Nephron progenitor cell (in vitro differentiated cells): Measurements from ENCODE around the gene B3GAT1.

Experiments used
- DNase-seq: peaks from one replicate; pipeline ENCODE4 v3.0.0; 2021
- H3K27ac Mint-ChIP-seq: 2 replicates; pipeline ENCODE4 v1.8.0; 2021; ENCODE audit warnings: mild to moderate bottlenecking, moderate library complexity, mixed read lengths
- H3K27me3 Mint-ChIP-seq: 2 replicates; pipeline ENCODE4 v1.8.0; 2021; ENCODE audit warnings: mild to moderate bottlenecking, low read depth, mixed read lengths; ENCODE audit not compliant: poor library complexity
- H3K36me3 Mint-ChIP-seq: 2 replicates; pipeline ENCODE4 v1.8.0; 2021; ENCODE audit warnings: low read depth, mixed read lengths
- H3K4me1 Mint-ChIP-seq: 2 replicates; pipeline ENCODE4 v1.8.0; 2021; ENCODE audit warnings: mixed read lengths
- H3K4me3 Mint-ChIP-seq: 2 replicates; pipeline ENCODE4 v1.8.0; 2021; ENCODE audit warnings: mild to moderate bottlenecking, moderate library complexity, mixed read lengths
- H3K9me3 Mint-ChIP-seq: 2 replicates; pipeline ENCODE4 v1.8.0; 2021; ENCODE audit warnings: mild to moderate bottlenecking, moderate library complexity, mixed read lengths
- TF ChIP-seq, protein P1 (sequence below): fragments of 200-600 bp; sonication (generic); IDR thresholded peaks from 2 replicates; pipeline ENCODE4 v1.5.0; 2021; ENCODE audit warnings: antibody characterized with exemption

B3GAT1 gene

DNA sequence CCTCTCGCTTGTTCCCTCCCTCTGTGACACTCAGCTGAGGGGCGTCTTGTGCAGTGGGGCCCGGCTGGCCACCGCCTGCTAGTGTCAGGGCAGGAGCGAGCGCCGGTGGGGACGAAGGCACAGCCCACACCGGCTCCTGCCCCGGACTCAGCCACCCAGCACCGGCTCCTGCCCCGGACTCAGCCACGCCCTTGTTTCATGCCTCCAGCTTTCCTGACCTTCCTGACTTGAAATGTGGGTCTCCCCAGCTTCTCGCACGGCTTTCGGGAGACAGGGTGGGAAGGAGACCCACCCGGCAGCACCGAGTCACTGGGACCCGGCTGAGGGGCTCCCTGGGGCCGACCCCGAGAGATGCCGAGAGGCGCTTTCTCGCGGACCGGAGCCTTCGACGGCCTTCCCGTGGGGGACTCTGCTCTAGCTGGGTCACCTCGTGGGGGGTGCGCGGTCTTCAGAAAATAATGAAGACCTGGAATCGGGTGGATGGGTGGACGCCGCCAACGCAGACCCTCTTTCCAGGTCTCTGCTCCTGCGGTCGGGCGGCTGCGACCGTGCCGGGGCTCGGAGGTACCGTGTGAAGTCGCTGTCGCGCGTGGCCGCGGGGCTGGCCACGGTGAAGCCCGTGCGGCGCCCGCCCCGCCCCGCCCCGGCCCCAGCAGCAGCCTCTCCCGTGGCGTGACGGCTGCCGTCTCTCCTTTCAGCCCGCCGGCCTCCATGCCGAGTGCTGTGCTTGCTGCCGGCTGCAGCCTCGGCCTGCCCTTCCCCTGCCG lies 70.1 kb downstream of the B3GAT1 start:
- H3K4me3 Mint-ChIP-seq, result no peak overlapping the region
- H3K27me3 Mint-ChIP-seq, result peaks cover 23% of the 10 kb centered on the region
- no peak overlapping the region for H3K27ac Mint-ChIP-seq
- H3K9me3 Mint-ChIP-seq, result no peaks in the 10 kb centered on the region
- H3K36me3 Mint-ChIP-seq, result no peaks in the 10 kb centered on the region
- TF ChIP-seq, protein P1, sequence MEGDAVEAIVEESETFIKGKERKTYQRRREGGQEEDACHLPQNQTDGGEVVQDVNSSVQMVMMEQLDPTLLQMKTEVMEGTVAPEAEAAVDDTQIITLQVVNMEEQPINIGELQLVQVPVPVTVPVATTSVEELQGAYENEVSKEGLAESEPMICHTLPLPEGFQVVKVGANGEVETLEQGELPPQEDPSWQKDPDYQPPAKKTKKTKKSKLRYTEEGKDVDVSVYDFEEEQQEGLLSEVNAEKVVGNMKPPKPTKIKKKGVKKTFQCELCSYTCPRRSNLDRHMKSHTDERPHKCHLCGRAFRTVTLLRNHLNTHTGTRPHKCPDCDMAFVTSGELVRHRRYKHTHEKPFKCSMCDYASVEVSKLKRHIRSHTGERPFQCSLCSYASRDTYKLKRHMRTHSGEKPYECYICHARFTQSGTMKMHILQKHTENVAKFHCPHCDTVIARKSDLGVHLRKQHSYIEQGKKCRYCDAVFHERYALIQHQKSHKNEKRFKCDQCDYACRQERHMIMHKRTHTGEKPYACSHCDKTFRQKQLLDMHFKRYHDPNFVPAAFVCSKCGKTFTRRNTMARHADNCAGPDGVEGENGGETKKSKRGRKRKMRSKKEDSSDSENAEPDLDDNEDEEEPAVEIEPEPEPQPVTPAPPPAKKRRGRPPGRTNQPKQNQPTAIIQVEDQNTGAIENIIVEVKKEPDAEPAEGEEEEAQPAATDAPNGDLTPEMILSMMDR, result no peak
- DNase-seq, result no peak
- H3K4me1 Mint-ChIP-seq, result no peaks in the 10 kb centered on the region

DNA sequence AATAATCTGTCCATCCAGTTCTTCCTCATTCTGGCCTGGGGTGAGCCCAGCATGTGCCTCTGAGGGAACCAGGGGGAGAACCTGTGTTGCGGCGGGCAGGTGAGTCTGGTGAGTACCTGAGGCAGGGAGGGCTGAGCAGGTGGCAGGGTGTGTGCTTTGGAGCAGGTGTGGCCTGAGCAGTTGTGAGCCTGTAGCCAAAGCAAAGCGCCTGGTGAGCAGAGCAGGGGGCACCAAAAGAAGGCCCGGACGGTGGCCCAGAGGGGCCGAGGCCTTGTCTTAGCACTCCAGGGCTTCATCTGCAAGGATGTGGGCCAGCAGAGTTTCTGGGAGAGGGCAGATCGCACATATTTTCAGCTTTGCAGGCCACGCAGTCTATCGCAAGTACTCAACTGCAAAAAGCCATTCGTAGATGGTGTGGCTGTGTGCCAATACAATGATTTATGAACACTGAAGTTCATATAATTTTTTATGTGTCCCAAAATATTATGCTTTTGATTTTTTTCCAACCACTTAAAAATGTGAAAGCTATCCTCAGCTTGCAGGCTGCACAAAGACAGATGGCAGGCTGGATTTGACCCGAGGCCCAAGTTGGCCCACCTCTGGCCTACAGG lies 71.6 kb downstream of the B3GAT1 start:
- Mint-ChIP-seq H3K4me3 (no peak overlapping the region), H3K4me1 (no peaks in the 10 kb centered on the region), H3K27ac (no peak overlapping the region), H3K9me3 (no peaks in the 10 kb centered on the region), H3K36me3 (no peaks in the 10 kb centered on the region), H3K27me3 (peaks cover 27% of the 10 kb centered on the region)
- TF ChIP-seq, protein P1, result no peak
- no peak for DNase-seq

DNA sequence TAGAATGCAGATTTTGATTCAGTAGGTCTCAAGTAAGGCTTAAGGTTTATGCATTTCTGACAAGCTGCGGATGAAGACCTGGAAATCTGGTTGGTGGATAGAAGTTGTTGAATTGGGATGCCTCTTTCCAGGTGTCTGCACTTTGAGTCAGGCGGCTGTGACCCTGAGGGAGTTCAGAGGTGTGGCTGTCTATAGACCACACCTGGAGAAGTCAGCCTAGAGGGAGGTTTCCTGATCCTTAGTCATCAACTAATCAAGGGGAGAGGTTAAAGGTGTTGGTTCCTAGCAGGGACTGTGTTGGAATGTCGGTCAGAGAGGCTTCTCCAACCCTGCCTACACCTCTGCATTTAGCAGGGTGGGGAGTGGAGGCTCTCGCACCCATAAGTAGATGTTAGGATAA lies 72.3 kb downstream of the B3GAT1 start:
- Mint-ChIP-seq H3K27me3 (peaks cover 34% of the 10 kb centered on the region), H3K4me3 (no peak overlapping the region), H3K9me3 (no peaks in the 10 kb centered on the region), H3K27ac (no peak overlapping the region), H3K4me1 (peaks cover under 1% of the 10 kb centered on the region), H3K36me3 (no peaks in the 10 kb centered on the region)
- TF ChIP-seq, protein P1, result no peak
- DNase-seq, result no peak

DNA sequence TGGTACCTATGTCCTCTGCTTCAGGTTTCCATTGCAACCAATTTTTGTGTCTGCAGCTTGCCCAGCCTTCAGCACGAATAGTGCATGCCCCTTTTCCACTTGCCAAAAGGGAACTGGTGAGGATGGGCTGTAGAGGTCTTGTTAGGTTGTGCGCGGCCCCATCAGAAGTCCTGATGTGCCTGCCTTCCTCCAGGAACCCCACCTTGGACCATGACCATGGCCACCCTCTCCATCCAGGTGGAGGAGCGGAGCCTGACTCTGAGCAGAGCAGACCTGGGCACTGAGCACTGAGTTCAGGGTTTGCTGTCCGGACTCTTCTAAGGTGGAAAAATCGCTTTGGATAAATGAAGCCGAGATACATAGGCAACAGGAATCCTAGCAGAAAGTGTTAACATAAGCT lies 73.4 kb downstream of the B3GAT1 start:
- DNase-seq, result no peak
- Mint-ChIP-seq H3K4me3 (no peak overlapping the region), H3K27me3 (peaks cover 43% of the 10 kb centered on the region), H3K36me3 (no peaks in the 10 kb centered on the region), H3K4me1 (peaks cover 8% of the 10 kb centered on the region), H3K27ac (no peak overlapping the region), H3K9me3 (no peaks in the 10 kb centered on the region)
- TF ChIP-seq, protein P1, result no peak

DNA sequence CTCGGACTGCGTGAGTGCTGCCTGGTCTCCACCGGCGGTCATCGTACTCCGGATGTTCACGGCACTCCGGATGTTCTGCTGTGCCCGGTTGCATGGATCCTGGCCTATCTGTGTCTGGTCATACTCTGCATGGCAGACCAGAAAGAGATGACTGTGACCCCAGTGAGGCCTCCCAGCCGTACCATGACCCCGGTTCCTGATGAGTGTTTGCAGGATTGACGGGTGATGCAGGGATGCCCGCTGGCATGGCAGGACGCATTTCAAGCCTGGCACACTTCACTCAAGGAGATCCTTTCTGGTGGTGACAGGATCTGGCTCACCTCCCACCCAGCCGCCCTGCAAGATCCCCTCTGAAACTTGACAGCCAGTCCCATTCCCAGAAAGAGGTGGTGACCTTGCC lies 74.0 kb downstream of the B3GAT1 start:
- peaks cover 14% of the 10 kb centered on the region for H3K4me1 Mint-ChIP-seq
- no peaks in the 10 kb centered on the region for H3K9me3 Mint-ChIP-seq
- no peak for DNase-seq
- H3K27ac Mint-ChIP-seq, result no peak overlapping the region
- TF ChIP-seq, protein P1, result no peak
- H3K4me3 Mint-ChIP-seq, result no peak overlapping the region
- H3K36me3 Mint-ChIP-seq, result no peaks in the 10 kb centered on the region
- peaks cover 46% of the 10 kb centered on the region for H3K27me3 Mint-ChIP-seq

DNA sequence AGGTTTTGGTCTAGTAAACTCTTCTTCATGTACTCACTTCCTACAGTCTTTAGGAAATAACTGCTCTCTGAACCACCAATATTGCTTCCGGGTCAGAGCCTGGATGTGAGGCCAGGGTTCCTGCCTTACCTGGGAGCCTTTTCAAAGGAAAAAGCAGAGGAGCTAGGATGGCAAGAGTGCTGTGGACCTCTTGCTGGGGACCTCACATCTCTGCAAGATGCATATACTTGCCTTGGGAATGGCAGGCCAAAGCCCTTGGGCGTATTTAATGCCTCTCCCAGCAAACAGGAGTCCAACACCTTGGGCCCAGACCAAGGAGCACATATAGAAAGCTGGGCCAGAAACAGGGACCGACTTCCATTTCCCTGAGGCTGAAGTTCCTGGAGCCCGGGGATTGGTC lies 75.0 kb downstream of the B3GAT1 start:
- H3K27me3 Mint-ChIP-seq, result peaks cover 53% of the 10 kb centered on the region
- no peaks in the 10 kb centered on the region for H3K36me3 Mint-ChIP-seq
- no peak for DNase-seq
- no peaks in the 10 kb centered on the region for H3K9me3 Mint-ChIP-seq
- TF ChIP-seq, protein P1, result no peak
- H3K27ac Mint-ChIP-seq, result no peak overlapping the region
- peaks cover 21% of the 10 kb centered on the region for H3K4me1 Mint-ChIP-seq
- H3K4me3 Mint-ChIP-seq, result no peak overlapping the region
